Panc1 (cell line): ENCODE data around the gene ITPA. TPM values are rescaled to one million over a fixed set of nuclear protein-coding genes. Genes with fewer than 3 reads are reported as not detected.

Experiments used
- ATAC-seq: fragments of 200-7000 bp; cut with Tn5 transposase; 2 replicates; pipeline ENCODE4 v1.9.1; 2020; ENCODE audit warnings: mild to moderate bottlenecking, moderate library complexity
- BruUV-seq: library from RNA; stranded (reverse); fragments of 400-500 nt; replicated peaks from 2 replicates; lab custom pipeline; 2021; lab: Mats Ljungman, UMichigan
- CTCF ChIA-PET: fragments of 300-600 bp; sonication (Branson Sonifier 250); formaldehyde crosslinking; loops from one replicate; lab custom pipeline; 2022; ENCODE audit warnings: antibody characterized with exemption; lab: Charles Lee
- POLR2A ChIA-PET: fragments of 300-600 bp; sonication (Branson Sonifier 250); formaldehyde crosslinking; loops from one replicate; lab custom pipeline; 2022; ENCODE audit warnings: antibody characterized with exemption; lab: Charles Lee
- DNase-seq: peaks from one replicate; pipeline ENCODE4 v3.0.0-alpha.2; 2010; ENCODE audit warnings: low read depth, low spot score
- H3K27ac ChIP-seq: 2 replicates; pipeline ENCODE4 v1.5.1; 2011; ENCODE audit warnings: mild to moderate bottlenecking, low read length, inconsistent platforms
- H3K27me3 ChIP-seq: fragments of 200-500 bp; sonication (Bioruptor generic); 2 replicates; pipeline ENCODE4 v1.6.0; 2014; ENCODE audit warnings: low read length, inconsistent platforms; ENCODE audit not compliant: control insufficient read depth, insufficient read depth
- H3K36me3 ChIP-seq: fragments of 200-500 bp; sonication (Bioruptor generic); 2 replicates; pipeline ENCODE4 v1.5.1; 2014; ENCODE audit warnings: inconsistent platforms, mild to moderate bottlenecking, low read length, moderate library complexity; ENCODE audit not compliant: control insufficient read depth, insufficient read depth
- H3K4me1 ChIP-seq: 2 replicates; pipeline ENCODE4 v1.5.1; 2011; ENCODE audit warnings: inconsistent platforms, mild to moderate bottlenecking, low read length, moderate library complexity; ENCODE audit not compliant: control insufficient read depth, insufficient read depth
- H3K4me3 ChIP-seq, 2 experiments: 2 replicates each; pipeline ENCODE4 v1.5.1; 2011 to 2012; ENCODE audit warnings: low read depth in 2 of 2, low read length in 2 of 2, mild to moderate bottlenecking in 2 of 2, inconsistent platforms in 1 of 2, moderate library complexity in 1 of 2
- H3K9me3 ChIP-seq: fragments of 200-500 bp; sonication (Bioruptor generic); 2 replicates; pipeline ENCODE4 v1.5.1; 2014; ENCODE audit warnings: low read depth, mild to moderate bottlenecking, inconsistent platforms, low read length, moderate library complexity; ENCODE audit not compliant: control insufficient read depth, insufficient read depth
- CTCF ChIP-seq: fragments of 450-650 bp; IDR thresholded peaks from 2 replicates; pipeline ENCODE4 v1.5.1; 2017; ENCODE audit warnings: mild to moderate bottlenecking
- POLR2AphosphoS5 ChIP-seq: IDR thresholded peaks from 2 replicates; pipeline ENCODE4 v1.6.1; 2012; ENCODE audit warnings: mild to moderate bottlenecking, low read depth, low read length, moderate library complexity
- SIN3A ChIP-seq: IDR thresholded peaks from 2 replicates; pipeline ENCODE4 v1.6.1; 2012; ENCODE audit warnings: low read depth, mild to moderate bottlenecking, low read length, moderate library complexity, borderline replicate concordance; ENCODE audit not compliant: insufficient read depth
- TCF7L2 ChIP-seq: IDR thresholded peaks from 2 replicates; pipeline ENCODE4 v1.6.1; 2011; ENCODE audit warnings: mild to moderate bottlenecking, low read depth, low read length, inconsistent platforms
- in situ Hi-C: cut with HindIII; loops from 2 replicates; pipeline ENCODE4 v1.10.0; 2016; ENCODE audit warnings: low sequenced_read_pairs, low pct_unique_long_range_greater_than_20kb
- intact Hi-C: fragments of 100-400 bp; cut with micrococcal nuclease; formaldehyde crosslinking; loops from one replicate; pipeline ENCODE4 v1.10.0; 2022; ENCODE audit not compliant: unreplicated experiment
- total RNA-seq: library from RNA; stranded (reverse); gene quantifications from one replicate; pipeline ENCODE4 v1.2.1, GENCODE V29; 2021; ENCODE audit not compliant: unreplicated experiment
- TF ChIP-seq, protein P1 (sequence below), 2 experiments: IDR thresholded peaks; 2 replicates each; pipeline ENCODE4 v1.6.1; 2011 to 2012; ENCODE audit warnings: low read depth in 2 of 2, control low read depth in 1 of 2, low read length in 1 of 2, mild to moderate bottlenecking in 1 of 2, moderate library complexity in 1 of 2; ENCODE audit not compliant: insufficient read depth in 1 of 2

Gene ITPA
- total RNA-seq, 1 experiment from 2014 or later = 107 TPM

DNA sequence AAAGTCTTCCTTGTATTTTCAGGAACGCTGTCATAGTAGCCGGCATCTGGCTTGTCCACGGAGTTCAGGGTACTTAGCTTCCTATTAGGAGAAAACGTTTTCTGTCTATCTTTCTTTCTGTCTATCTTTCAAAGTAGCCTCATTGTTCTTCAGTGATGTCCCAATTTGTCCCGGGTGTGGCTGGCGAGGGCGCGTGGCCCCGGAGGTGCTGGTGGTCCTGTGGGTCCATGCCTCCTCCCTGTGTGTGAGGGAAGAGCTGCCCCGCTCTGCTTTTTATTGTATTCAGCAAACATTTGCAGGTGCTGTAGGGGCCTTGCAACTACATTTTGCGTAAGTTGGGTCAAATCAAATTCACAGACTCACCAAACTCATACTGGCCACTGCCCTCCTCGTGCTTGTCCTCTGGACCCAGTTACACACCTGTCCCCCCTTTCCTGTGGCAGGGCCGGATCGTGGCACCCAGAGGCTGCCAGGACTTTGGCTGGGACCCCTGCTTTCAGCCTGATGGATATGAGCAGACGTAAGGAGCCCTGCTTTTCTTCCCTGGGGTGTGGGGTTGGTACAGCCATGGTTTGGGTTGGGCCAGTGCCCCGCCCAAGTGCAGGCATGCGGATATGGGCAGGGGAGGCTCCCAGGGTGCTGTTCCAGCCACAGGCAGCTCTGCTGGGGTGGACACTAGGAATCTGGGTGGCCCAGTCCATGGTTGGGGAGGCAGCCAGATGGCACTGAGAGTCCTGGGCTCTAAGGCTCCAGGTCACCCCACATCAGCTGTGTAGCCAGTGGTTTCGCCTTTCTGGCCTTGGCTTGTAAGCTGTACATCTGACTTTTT is 12.3 kb downstream of the ITPA start:
- Histone ChIP-seq H3K9me3 (no peaks in the 10 kb centered on the region), H3K4me3 (no peak overlapping the region), H3K27me3 (no peaks in the 10 kb centered on the region), H3K36me3 (no peaks in the 10 kb centered on the region), H3K4me1 (peaks cover 69% of the 10 kb centered on the region), H3K27ac (peak overlapping the region; percentile 61)
- TF ChIP-seq SIN3A = no peak
- TF ChIP-seq, protein P1, sequence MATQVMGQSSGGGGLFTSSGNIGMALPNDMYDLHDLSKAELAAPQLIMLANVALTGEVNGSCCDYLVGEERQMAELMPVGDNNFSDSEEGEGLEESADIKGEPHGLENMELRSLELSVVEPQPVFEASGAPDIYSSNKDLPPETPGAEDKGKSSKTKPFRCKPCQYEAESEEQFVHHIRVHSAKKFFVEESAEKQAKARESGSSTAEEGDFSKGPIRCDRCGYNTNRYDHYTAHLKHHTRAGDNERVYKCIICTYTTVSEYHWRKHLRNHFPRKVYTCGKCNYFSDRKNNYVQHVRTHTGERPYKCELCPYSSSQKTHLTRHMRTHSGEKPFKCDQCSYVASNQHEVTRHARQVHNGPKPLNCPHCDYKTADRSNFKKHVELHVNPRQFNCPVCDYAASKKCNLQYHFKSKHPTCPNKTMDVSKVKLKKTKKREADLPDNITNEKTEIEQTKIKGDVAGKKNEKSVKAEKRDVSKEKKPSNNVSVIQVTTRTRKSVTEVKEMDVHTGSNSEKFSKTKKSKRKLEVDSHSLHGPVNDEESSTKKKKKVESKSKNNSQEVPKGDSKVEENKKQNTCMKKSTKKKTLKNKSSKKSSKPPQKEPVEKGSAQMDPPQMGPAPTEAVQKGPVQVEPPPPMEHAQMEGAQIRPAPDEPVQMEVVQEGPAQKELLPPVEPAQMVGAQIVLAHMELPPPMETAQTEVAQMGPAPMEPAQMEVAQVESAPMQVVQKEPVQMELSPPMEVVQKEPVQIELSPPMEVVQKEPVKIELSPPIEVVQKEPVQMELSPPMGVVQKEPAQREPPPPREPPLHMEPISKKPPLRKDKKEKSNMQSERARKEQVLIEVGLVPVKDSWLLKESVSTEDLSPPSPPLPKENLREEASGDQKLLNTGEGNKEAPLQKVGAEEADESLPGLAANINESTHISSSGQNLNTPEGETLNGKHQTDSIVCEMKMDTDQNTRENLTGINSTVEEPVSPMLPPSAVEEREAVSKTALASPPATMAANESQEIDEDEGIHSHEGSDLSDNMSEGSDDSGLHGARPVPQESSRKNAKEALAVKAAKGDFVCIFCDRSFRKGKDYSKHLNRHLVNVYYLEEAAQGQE (IDR thresholded peaks at IDR 0.05; ENCODE audit: insufficient read depth in 1 of 2, low read depth in 2 of 2, low read length in 1 of 2) = no peak
- no peak for TF ChIP-seq POLR2AphosphoS5
- TF ChIP-seq TCF7L2 = no peak
- no peak for TF ChIP-seq CTCF
- no TSS peak for BruUV-seq
- ChIA-PET CTCF (interaction anchor here (0.7 to 1.7 kb wide), 3 partner anchors 29 to 109 kb away, joined by 3 to 7 read pairs (median 4); no protein-coding TSS in a partner anchor), POLR2A (interaction anchor here (0.6 kb wide), 1 partner anchor 11 kb away, joined by 3 read pairs; no protein-coding TSS in a partner anchor)
- in situ Hi-C loops = no loop called here
- intact Hi-C loops = no loop called here
- DNase-seq = no peak
- no peak for ATAC-seq

DNA sequence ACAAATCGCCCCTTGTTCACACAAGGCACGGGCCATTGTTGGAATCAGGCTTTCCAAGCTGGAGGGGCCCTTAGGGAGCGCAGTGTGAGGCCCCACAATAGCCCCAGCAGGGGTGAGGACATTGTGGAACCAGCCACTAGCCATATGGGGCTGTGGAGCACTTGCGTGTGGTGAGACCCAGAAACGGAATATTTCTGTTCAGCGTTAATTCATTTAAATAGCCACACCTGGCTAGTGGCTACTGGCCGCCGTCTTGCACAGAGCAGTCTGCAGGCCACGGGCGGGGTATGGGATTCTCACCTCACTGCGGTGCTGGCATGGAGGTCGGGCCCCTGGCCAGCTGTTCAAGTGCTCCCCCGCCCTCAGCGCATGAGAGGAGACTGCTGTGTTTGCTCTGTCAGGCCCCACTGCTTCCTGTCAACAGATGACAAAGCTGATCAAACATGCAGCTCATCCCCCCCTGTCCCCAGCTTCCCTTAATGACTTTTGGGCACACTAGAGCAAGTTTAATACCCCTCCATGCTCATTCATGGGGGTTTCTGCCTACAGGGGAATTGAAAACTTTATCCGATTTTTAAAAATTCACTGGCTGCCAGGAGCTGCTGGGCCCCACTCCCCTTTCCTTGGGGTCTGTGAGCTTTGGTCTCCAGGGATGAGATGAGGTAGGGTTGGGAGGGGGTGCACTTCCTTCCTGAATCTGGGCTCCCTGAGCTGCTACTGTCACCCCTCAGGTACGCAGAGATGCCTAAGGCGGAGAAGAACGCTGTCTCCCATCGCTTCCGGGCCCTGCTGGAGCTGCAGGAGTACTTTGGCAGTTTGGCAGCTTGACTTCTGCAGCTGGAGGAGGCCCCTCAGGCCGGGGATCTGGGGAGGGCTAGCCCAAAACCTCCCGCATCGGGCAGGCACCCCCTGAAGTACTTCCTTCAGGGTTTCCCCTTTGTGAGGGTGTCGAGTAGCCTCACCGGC is 13.6 kb downstream of the ITPA start:
- peaks cover 69% of the 10 kb centered on the region for H3K4me1 ChIP-seq
- intact Hi-C loops (no loop called here), in situ Hi-C loops (no loop called here)
- H3K36me3 ChIP-seq = no peaks in the 10 kb centered on the region
- H3K27ac ChIP-seq = peak overlapping the region; percentile 84
- ChIA-PET CTCF (interaction anchor here (0.6 to 1.7 kb wide), 3 partner anchors 16 to 94 kb away, joined by 4 to 11 read pairs (median 8); partner anchors contain the start of gene SLC4A11), POLR2A (interaction anchor here (0.6 to 1.1 kb wide), 2 partner anchors 16 to 165 kb away, joined by 4 to 13 read pairs; partner anchors contain the start of gene SLC4A11)
- no peak for TF ChIP-seq CTCF
- peak; percentile 85 for TF ChIP-seq POLR2AphosphoS5
- peak; percentile 56; the same call in 1 of the 2 replicates for TF ChIP-seq SIN3A
- H3K4me3 ChIP-seq = peak overlapping the region in 1 of 2 experiments; percentile 26; a peak in 2 of 4 replicates
- H3K9me3 ChIP-seq = no peaks in the 10 kb centered on the region
- ATAC-seq (peak; percentile 80), DNase-seq (no peak)
- no peaks in the 10 kb centered on the region for H3K27me3 ChIP-seq
- BruUV-seq = no TSS peak
